ENCODE measurements around the gene LCE6A. TPM values are rescaled to one million over a fixed set of nuclear protein-coding genes. Genes with fewer than 3 reads are reported as not detected.

Gene LCE6A
- total RNA-seq, 1 donor from 2014 or later = not detected

DNA sequence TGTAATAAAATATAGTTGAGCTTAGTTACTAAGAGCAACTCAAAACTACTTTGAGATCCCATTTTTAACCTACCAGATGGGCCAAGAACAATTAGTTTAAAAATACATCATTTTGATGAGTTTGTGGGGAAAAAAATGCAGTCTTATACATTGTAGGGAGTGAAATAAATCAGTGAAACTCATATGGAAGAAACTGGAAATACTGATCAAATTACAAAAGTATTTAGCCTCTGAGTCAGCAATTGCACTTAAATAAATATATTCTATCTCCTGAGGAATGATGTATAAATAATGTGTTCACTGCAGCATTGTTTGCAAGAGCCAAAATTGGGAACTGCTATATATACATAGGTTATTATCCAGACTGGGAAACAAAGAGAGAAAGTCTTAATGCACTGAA, 30.8 kb downstream of the LCE6A start:
- no peak for DNase-seq (ENCODE audit: low spot score)

DNA sequence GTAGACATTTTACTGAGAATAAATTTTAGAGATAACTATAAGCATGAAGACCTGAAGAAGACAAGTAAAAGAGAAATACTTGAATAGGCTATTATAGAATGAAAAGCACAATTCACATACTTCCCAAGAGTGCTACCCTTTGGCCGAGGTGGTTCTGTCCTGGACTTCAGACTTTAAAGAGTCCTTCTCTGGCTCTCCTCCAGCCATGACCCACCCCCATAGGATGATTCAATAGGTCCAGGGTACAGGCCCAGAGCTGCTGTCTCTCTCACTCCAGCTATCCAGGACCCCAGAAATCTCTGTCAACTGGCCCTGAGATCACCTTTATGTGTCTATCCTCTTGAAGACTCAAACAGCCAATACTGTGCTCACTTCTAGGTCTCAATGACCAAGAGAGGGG, 34.2 kb downstream of the LCE6A start:
- DNase-seq (ENCODE audit: low spot score) = no peak

GRCh38 chr1:152878042-152878441, 35.4 kb downstream of the LCE6A start, which contains the start of gene SMCP:
TSS of gene SMCP (plus strand) at chr1:152878322. CDS start at chr1:152884423, 6,101 bp downstream.
- no peak for DNase-seq (ENCODE audit: low spot score)

DNA sequence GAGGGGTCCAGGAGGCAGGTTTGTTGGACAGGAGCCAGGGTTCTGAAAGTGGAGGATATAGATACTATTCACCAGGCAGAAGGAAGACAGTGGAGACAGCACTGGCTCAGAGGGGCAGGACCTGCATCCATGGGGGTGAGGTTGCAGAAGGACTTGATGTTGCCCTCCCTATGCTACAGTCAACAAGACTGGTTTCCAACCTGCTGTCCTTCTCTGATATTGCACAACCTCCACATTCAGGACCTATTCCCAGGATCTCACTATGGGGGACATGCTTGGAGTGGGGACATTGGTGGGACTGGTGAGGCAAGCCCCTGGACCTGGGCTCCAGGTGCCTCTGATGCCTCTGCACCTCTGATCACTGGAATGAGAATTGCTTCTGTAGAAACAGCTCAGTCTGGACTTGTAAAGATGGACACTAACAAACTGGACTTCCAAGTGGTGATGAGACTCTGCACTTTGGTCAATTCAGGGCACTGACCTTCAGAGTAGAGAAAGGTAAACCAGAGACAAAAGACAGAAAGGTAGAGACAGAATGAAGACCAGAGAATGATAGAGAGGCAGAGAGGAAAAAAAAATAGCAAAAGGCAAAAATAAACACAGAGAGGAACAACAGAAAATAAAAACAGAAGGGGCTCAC, 37.0 kb downstream of the LCE6A start:
- no peak for DNase-seq (ENCODE audit: low spot score)

GRCh38 chr1:152880316-152880715, 37.7 kb downstream of the LCE6A start:
- DNase-seq (ENCODE audit: low spot score) = no peak

DNA sequence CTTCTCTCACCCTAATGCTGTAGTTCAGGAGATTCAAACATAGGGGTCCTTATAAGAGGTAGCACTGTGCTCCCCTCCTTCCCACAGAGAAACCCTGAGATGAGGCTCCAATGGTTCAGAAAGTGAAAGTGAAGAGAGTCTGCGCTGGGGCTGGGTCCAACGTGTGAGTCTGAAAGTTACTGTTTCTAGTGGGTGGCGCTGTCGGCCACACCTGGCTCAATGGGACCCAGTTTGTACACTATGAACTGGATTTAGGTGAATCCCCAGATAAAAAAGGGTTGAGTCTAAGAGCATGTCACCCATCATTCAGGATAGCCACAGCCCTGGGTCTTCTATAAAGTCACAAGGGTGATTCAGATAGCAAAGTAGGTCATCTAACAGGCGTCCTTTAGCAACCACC, 38.3 kb downstream of the LCE6A start:
- DNase-seq (ENCODE audit: low spot score) = no peak

GRCh38 chr1:152884085-152884484, 41.4 kb downstream of the LCE6A start:
- DNase-seq (ENCODE audit: low spot score) = no peak

DNA sequence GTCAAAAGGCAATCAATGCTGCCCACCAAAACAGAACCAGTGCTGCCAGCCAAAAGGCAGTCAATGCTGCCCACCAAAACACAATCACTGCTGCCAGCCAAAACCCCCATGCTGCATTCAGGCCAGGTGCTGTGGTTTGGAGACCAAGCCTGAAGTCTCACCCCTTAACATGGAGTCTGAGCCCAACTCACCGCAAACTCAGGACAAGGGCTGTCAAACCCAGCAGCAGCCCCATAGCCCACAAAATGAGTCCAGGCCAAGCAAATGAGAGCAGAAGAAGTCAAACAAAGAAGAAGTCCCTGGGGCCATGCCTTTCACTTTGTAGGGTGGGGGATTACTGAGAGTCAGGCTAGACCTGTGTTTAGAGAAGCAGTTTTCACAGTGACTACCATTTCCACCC, 41.9 kb downstream of the LCE6A start:
- no peak for DNase-seq (ENCODE audit: low spot score)

DNA sequence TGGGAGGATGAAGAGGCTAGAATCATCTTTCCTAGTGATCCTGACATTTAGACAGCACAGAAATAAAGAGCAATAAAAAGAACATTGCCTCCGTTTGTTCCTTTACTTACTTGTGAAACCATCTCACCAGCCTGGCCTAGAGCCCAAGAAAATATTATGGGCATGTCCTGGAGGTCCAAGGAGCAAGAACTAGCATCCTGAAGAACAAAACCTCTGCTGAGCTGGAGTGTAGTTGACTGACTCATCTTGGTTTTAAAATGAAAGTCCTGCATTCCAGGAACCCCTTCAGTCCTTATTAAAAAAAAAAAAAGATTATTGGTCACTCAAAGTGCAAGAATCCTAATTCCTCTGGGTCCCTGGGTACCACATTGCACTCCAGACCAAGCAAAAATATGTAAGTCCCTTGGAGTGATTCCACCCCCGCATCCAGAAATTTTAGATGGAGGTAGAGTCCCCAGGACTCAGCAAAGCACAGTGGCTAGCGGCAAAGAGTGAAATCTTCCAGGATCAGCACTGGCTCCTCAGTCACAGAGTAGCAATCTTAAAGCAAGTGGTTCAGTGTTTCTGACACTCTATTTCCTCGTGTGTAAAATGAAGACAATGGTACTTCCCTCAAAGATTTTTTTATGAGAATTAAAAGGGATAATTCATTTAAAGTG, 42.4 kb downstream of the LCE6A start:
- DNase-seq (ENCODE audit: low spot score) = no peak

DNA sequence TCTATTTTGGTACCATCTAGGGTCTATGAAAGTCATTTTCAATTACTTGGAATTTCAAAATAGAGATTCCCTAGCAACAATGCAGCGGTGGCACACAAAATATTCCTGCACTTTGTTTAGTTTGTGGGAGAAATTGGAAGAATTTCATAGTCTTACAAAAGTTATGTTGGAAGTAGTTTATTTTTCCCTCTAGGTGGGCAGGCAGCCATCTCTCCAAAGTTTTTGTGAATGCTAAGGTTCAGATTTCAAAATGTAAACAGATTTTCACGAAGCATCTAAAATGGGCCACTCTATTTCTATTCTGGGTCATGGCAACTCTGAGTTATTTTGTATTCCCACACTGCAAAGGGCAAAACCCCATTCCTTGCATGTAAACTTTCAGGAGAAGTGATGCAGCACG, 43.4 kb downstream of the LCE6A start:
- DNase-seq (ENCODE audit: low spot score) = no peak

- DNase-seq (ENCODE audit: low spot score) = no peak
Measured at GRCh38 chr1:152886758-152887409, 44.2 kb downstream of the LCE6A start.

GRCh38 chr1:152888126-152888525, 45.5 kb downstream of the LCE6A start:
- no peak for DNase-seq (ENCODE audit: low spot score)

Other genes starting within 250 kb of the LCE6A start
- gene LCE3C, start 242.6 kb upstream of the LCE6A start, total RNA-seq (ENCODE audit: insufficient read depth, low replicate concordance) = not detected
- gene LCE3B, start 229.0 kb upstream of the LCE6A start, total RNA-seq (ENCODE audit: insufficient read depth, low replicate concordance) = not detected
- not detected for gene LCE3A, start 219.8 kb upstream of the LCE6A start, total RNA-seq (ENCODE audit: insufficient read depth, low replicate concordance)
- not detected for gene LCE2D, start 179.5 kb upstream of the LCE6A start, total RNA-seq (ENCODE audit: insufficient read depth, low replicate concordance)
- not detected for gene LCE2C, start 167.6 kb upstream of the LCE6A start, total RNA-seq (ENCODE audit: insufficient read depth, low replicate concordance)
- gene LCE2B, start 156.7 kb upstream of the LCE6A start, total RNA-seq (ENCODE audit: insufficient read depth, low replicate concordance) = not detected
- not detected for gene LCE2A, start 144.5 kb upstream of the LCE6A start, total RNA-seq (ENCODE audit: insufficient read depth, low replicate concordance)
- not detected for gene LCE4A, start 134.7 kb upstream of the LCE6A start, total RNA-seq (ENCODE audit: insufficient read depth, low replicate concordance)
- 1.7 TPM for gene KPRP, start 84.8 kb upstream of the LCE6A start, total RNA-seq (ENCODE audit: insufficient read depth, low replicate concordance)
- gene LCE1F, start 67.7 kb upstream of the LCE6A start, total RNA-seq (ENCODE audit: insufficient read depth, low replicate concordance) = not detected
- gene LCE1E, start 56.6 kb upstream of the LCE6A start, total RNA-seq (ENCODE audit: insufficient read depth, low replicate concordance) = not detected
- not detected for gene LCE1D, start 46.1 kb upstream of the LCE6A start, total RNA-seq (ENCODE audit: insufficient read depth, low replicate concordance)
- gene LCE1C, start 36.2 kb upstream of the LCE6A start, total RNA-seq (ENCODE audit: insufficient read depth, low replicate concordance) = not detected
- gene LCE1B, start 30.9 kb upstream of the LCE6A start, total RNA-seq (ENCODE audit: insufficient read depth, low replicate concordance) = not detected
- gene LCE1A, start 15.4 kb upstream of the LCE6A start, total RNA-seq (ENCODE audit: insufficient read depth, low replicate concordance) = not detected
- gene LCE7A, start 17.1 kb downstream of the LCE6A start, total RNA-seq (ENCODE audit: insufficient read depth, low replicate concordance) = not detected
- gene SMCP, start 35.5 kb downstream of the LCE6A start, total RNA-seq (ENCODE audit: insufficient read depth, low replicate concordance) = 3.6 TPM
- 14.2 TPM for gene IVL, start 65.7 kb downstream of the LCE6A start, total RNA-seq (ENCODE audit: insufficient read depth, low replicate concordance)
- not detected for gene SPRR5, start 104.3 kb downstream of the LCE6A start, total RNA-seq (ENCODE audit: insufficient read depth, low replicate concordance)
- gene SPRR4, start 127.8 kb downstream of the LCE6A start, total RNA-seq (ENCODE audit: insufficient read depth, low replicate concordance) = not detected
- not detected for gene SPRR1A, start 141.2 kb downstream of the LCE6A start, total RNA-seq (ENCODE audit: insufficient read depth, low replicate concordance)
- 8.7 TPM for gene SPRR3, start 158.9 kb downstream of the LCE6A start, total RNA-seq (ENCODE audit: insufficient read depth, low replicate concordance)
- not detected for gene SPRR1B, start 188.3 kb downstream of the LCE6A start, total RNA-seq (ENCODE audit: insufficient read depth, low replicate concordance)
- gene SPRR2D, start 198.3 kb downstream of the LCE6A start, total RNA-seq (ENCODE audit: insufficient read depth, low replicate concordance) = 1.2 TPM
- gene SPRR2A, start 214.7 kb downstream of the LCE6A start, total RNA-seq (ENCODE audit: insufficient read depth, low replicate concordance) = not detected
- not detected for gene SPRR2B, start 228.8 kb downstream of the LCE6A start, total RNA-seq (ENCODE audit: insufficient read depth, low replicate concordance)

All from umbilical cord (tissue), 2 donors.